ENCODE data around the gene CENPP.
A peak's percentile ranks its signal among the peaks of the same experiment; 100 is the strongest.

The CENPP gene

DNA sequence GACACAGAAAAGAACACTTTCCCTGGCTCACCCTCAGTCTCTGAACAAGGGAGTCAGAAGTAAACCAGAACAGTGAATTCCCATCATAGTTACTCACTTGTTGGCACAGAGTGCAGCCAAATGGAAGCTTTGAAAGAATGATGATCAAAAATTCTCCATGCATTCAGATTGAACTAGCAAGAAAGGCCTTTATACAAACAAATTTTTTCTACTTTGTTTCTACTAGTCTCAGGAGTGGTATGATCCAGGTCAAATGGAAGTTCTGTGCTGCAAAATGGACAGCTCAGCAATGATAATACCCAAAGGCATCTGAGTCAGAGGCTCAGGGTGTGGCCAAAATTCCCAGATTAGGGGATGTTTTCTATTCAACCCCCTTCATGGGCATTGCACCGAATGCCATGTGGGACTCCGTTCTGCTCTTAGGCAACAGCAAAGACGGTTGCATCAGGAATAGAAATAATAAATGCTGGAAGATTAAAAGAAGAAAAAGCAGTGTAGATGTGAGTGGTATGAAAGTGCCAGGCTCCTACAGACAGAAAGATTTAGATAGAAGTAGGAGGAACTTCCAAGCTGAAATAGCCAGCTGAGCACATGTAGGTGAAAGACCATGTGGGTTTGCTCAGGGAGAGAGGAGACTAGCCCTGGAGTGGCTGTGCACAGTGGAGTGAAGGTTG, 180.6 kb downstream of the CENPP start:
- TF ChIP-seq, protein P1, sequence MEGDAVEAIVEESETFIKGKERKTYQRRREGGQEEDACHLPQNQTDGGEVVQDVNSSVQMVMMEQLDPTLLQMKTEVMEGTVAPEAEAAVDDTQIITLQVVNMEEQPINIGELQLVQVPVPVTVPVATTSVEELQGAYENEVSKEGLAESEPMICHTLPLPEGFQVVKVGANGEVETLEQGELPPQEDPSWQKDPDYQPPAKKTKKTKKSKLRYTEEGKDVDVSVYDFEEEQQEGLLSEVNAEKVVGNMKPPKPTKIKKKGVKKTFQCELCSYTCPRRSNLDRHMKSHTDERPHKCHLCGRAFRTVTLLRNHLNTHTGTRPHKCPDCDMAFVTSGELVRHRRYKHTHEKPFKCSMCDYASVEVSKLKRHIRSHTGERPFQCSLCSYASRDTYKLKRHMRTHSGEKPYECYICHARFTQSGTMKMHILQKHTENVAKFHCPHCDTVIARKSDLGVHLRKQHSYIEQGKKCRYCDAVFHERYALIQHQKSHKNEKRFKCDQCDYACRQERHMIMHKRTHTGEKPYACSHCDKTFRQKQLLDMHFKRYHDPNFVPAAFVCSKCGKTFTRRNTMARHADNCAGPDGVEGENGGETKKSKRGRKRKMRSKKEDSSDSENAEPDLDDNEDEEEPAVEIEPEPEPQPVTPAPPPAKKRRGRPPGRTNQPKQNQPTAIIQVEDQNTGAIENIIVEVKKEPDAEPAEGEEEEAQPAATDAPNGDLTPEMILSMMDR (conservative IDR thresholded peaks at IDR 0.05; ENCODE audit: low read depth, low read length), result no peak
- peak; percentile 61 for DNase-seq (ENCODE audit: low read depth)
- no peak overlapping the region for H3K4me3 ChIP-seq (ENCODE audit: low read length)

DNA sequence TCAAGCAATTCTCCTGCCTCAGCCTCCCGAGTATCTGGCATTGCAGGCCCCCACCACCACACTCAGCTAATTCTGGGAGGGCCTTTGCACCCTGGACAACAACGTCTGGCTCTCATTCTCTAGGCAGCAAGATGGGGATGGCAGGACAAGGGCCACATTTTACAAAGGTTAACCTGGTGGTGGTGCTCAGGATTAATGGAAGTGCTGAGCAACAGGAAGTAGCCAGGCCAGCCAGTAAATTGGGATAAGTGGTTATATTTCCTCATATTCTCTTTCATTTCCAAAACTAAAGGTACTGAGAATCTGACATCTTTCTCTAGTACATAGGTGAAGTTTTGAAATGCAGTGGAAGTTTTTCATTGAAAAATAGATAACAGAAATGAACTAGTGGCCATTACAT, 181.3 kb downstream of the CENPP start:
- TF ChIP-seq, protein P1 (conservative IDR thresholded peaks at IDR 0.05; ENCODE audit: low read depth, low read length), result no peak
- DNase-seq (ENCODE audit: low read depth), result no peak
- H3K4me3 ChIP-seq (ENCODE audit: low read length), result no peak overlapping the region

DNA sequence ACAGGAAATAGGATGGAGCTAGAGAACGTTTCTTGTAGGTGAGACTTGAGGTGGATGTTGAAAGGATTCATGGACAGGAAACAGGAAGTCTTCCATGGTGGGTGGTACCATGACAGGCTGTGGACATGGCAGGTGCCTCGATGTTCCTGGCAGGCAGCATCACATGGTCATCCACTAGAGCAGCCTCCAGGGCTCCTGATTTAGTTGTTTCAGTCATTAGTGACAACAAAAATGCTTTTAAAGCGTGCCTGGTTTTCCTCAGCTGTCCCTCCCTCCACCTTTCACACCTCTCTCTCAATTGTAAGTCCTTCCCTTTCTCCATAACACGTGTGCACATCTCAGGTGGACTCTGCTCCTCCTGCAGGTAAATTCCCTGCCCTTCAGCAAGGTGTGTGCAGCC, 181.7 kb downstream of the CENPP start:
- TF ChIP-seq, protein P1 (conservative IDR thresholded peaks at IDR 0.05; ENCODE audit: low read depth, low read length), result no peak
- H3K4me3 ChIP-seq (ENCODE audit: low read length), result no peak overlapping the region
- DNase-seq (ENCODE audit: low read depth), result no peak

DNA sequence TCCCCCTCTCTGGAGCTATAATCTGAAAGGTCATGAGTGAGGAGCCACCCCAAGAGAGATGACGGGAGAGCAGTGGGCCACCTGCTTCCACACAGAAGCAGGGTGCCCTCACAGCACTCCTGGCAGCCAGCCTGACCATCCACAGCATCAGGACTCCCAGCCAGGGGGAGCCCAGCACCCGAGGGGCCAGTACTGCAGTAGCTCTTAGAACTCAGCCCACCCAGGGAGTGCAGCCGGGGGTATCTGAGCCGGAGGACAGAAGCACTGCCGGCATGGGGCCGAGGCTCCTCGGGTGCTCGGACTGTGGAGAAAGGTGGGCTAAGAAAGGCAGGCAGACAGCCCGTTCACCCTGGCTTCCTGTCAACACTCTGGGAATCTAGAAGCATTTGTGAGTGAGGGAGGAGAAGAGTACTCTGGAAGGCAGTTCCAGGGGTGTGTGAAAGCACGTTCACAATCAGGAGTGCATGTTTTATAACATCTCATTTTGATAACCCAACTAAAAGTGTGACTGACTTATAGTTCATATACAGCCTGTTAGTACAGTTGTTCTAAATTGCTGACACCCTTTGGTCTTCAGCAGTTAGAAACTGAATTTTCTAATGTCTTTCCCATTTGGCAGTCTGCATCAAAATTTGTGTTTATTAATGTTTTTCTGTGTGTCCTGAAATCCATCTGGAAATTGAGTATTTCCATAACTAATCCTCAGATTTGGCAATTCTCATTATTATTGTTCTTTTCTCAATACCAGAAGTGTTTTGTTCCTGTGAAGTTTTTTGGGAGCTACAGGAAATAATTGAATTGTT, 182.5 kb downstream of the CENPP start:
- no peak overlapping the region for H3K4me3 ChIP-seq (ENCODE audit: low read length)
- DNase-seq (ENCODE audit: low read depth), result no peak
- TF ChIP-seq, protein P1 (conservative IDR thresholded peaks at IDR 0.05; ENCODE audit: low read depth, low read length), result no peak

DNA sequence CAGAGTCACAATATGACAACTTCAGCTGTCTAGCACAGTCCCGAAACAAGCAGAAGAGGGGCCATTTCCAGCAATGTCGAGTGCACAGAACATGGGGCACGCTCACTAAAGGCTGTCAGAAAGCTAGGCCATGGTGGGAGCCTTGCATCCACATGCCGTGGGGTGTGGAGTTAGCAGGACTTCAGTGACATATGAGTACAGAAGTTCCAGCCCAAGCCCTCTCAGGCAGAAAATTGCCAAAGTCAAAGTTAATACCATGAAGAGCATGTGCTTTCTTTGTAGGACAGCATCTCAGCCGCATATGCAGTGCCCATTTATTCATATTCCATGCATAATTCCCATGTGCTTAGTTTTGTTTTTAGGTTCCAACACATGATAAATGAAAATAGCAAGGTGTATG, 183.3 kb downstream of the CENPP start:
- TF ChIP-seq, protein P1 (conservative IDR thresholded peaks at IDR 0.05; ENCODE audit: low read depth, low read length), result no peak
- H3K4me3 ChIP-seq (ENCODE audit: low read length), result no peak overlapping the region
- DNase-seq (ENCODE audit: low read depth), result no peak

DNA sequence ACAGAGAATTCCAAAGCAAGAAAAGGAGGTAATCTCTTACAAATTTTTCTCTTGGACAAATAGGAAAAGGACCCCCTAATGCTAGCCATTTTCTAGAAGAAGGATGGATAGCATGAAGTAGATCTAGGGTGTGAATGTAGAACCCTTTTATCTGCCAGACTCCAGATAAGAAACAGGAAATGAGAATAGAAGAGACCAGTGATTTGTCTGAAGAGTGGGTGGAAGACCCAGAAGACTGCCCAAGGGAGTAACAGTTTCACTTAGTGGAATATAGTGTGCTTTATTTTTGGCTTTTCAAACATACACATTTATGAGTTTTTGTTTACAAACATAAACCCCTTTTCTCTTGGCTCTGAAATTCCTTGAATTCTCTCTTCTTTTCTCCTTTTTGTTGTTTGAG, 185.0 kb downstream of the CENPP start:
- TF ChIP-seq, protein P1 (conservative IDR thresholded peaks at IDR 0.05; ENCODE audit: low read depth, low read length), result no peak
- DNase-seq (ENCODE audit: low read depth), result no peak
- H3K4me3 ChIP-seq (ENCODE audit: low read length), result no peak overlapping the region

DNA sequence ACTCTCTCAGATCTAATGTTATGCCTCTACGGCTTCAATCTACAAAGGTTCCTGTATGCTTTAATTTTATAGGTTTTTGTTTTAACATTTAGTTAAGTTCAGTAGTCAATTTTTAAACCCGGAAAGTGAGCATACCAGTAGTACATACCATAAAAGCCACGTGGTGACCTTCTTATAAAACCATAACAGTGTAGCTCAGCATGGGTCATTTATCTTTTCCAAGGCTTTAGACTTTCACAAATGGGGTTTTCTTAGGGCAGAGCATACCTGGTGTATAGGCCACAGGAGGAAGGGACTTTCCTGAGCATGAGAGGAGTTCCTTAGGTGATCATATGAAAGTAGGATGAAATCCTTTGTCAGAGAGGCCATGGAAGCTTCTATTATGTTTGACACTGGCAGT, 186.9 kb downstream of the CENPP start:
- TF ChIP-seq, protein P1 (conservative IDR thresholded peaks at IDR 0.05; ENCODE audit: low read depth, low read length), result no peak
- no peak for DNase-seq (ENCODE audit: low read depth)
- no peak overlapping the region for H3K4me3 ChIP-seq (ENCODE audit: low read length)

Measured in retinal pigment epithelial cell (primary cell).